HepG2 (cell line): Measurements from ENCODE around the gene CASTOR1. TPM values are rescaled to one million over a fixed set of nuclear protein-coding genes. Genes with fewer than 3 reads are reported as not detected.

Experiments used
- ATM ChIP-seq: fragments of 450-650 bp; IDR thresholded peaks from 2 replicates; pipeline ENCODE4 v1.7.1; 2017; ENCODE audit warnings: mild to moderate bottlenecking, borderline replicate concordance
- CEBPG ChIP-seq: IDR thresholded peaks from 2 replicates; pipeline ENCODE4 v1.6.1; 2016
- FOXJ3 ChIP-seq: sonication (generic); formaldehyde crosslinking; IDR thresholded peaks from 2 replicates; pipeline ENCODE4 v1.4.0; 2020; ENCODE audit warnings: missing genetic modification reagents, mild to moderate bottlenecking, borderline replicate concordance
- HNRNPLL ChIP-seq: fragments of 200-400 bp; formaldehyde crosslinking; IDR thresholded peaks from 2 replicates; pipeline ENCODE4 v1.6.1; 2017; ENCODE audit warnings: mild to moderate bottlenecking, low read depth, low read length; ENCODE audit not compliant: poor library complexity, severe bottlenecking
- MEIS1 ChIP-seq: sonication (generic); formaldehyde crosslinking; IDR thresholded peaks from 2 replicates; pipeline ENCODE4 v1.9.0; 2021; ENCODE audit warnings: mild to moderate bottlenecking, missing genetic modification reagents, moderate library complexity, borderline replicate concordance
- MYC ChIP-seq: sonication (generic); formaldehyde crosslinking; IDR thresholded peaks from 2 replicates; pipeline ENCODE4 v1.9.0; 2021; ENCODE audit warnings: missing genetic modification reagents, borderline replicate concordance
- NR2F6 ChIP-seq, 2 experiments: IDR thresholded peaks; 2 replicates each; pipeline ENCODE4 v1.6.1; 2016; ENCODE audit warnings: antibody characterized with exemption in 1 of 2, mild to moderate bottlenecking in 1 of 2
- RBFOX2 ChIP-seq: fragments of 200-400 bp; formaldehyde crosslinking; IDR thresholded peaks from 2 replicates; pipeline ENCODE4 v1.6.1; 2017; ENCODE audit warnings: low read depth, mild to moderate bottlenecking, low read length
- SMAD3 ChIP-seq: sonication (generic); formaldehyde crosslinking; IDR thresholded peaks from 2 replicates; pipeline ENCODE4 v1.4.0; 2020; ENCODE audit warnings: missing genetic modification reagents
- TSC22D2 ChIP-seq: sonication (generic); formaldehyde crosslinking; IDR thresholded peaks from 2 replicates; pipeline ENCODE4 v1.5.1; 2020; ENCODE audit warnings: missing genetic modification reagents, mild to moderate bottlenecking, borderline replicate concordance
- ZMAT3 ChIP-seq: sonication (generic); formaldehyde crosslinking; conservative IDR thresholded peaks from 2 replicates; pipeline ENCODE4 v1.7.0; 2021; ENCODE audit warnings: missing genetic modification reagents
- ZNF652 ChIP-seq: IDR thresholded peaks from 2 replicates; pipeline ENCODE4 v1.6.1; 2016; ENCODE audit warnings: low read depth, borderline replicate concordance
- ZNF703 ChIP-seq: sonication (generic); formaldehyde crosslinking; IDR thresholded peaks from 2 replicates; pipeline ENCODE4 v1.5.1; 2020; ENCODE audit warnings: missing genetic modification reagents, mild to moderate bottlenecking, moderate library complexity, borderline replicate concordance
- ZNF713 ChIP-seq: sonication (generic); formaldehyde crosslinking; IDR thresholded peaks from 2 replicates; pipeline ENCODE4 v1.4.0; 2020; ENCODE audit warnings: mild to moderate bottlenecking, missing genetic modification reagents
- polyA plus RNA-seq, 8 experiments: library from polyadenylated mRNA; depleted of rRNA in 3 of 8; stranded (reverse) in 7 of 8; unstranded in 1 of 8; fragments of >200 nt; fragmentation: Illumina TruSeq in 4 of 8; extraction: Trizol in 4 of 8; gene quantifications; 2 replicates each; pipeline versions ENCODE4 v1.2.1 to v1.2.3, GENCODE V29; 2011 to 2016; ENCODE audit warnings: low read depth in 4 of 8, missing spikeins in 1 of 8, mixed read lengths in 1 of 8; ENCODE audit not compliant: insufficient read depth in 1 of 8
- total RNA-seq, 5 experiments: library from RNA; depleted of rRNA; stranded (reverse); fragments of >200 nt; fragmentation: Illumina TruSeq; extraction: Trizol; gene quantifications; 2 replicates each; pipeline ENCODE4 v1.2.3, GENCODE V29; 2016; ENCODE audit warnings: low read depth in 1 of 5
- TF ChIP-seq, protein P1 (sequence below): sonication (generic); formaldehyde crosslinking; IDR thresholded peaks from 2 replicates; pipeline ENCODE4 v1.4.0; 2020; ENCODE audit warnings: mild to moderate bottlenecking, missing genetic modification reagents, borderline replicate concordance
- TF ChIP-seq, protein P2 (sequence below): sonication (generic); formaldehyde crosslinking; IDR thresholded peaks from 2 replicates; pipeline ENCODE4 v1.5.0; 2020; ENCODE audit warnings: missing genetic modification reagents
- TF ChIP-seq, protein P3 (sequence below): IDR thresholded peaks from 2 replicates; pipeline ENCODE4 v1.6.1; 2016; ENCODE audit warnings: missing genetic modification reagents, missing compliant biosample characterization
- TF ChIP-seq, protein P4 (sequence below), 2 experiments: fragments of 450-650 bp in 1 of 2; sonication (generic) in 1 of 2; formaldehyde crosslinking; IDR thresholded peaks; 2 replicates each; pipeline versions ENCODE4 v1.5.0 to v1.8.0; 2020 to 2022; ENCODE audit warnings: mild to moderate bottlenecking in 1 of 2, missing genetic modification reagents in 1 of 2

Gene CASTOR1
- total and polyA plus RNA-seq, 2 of the 13 experiments (the other 11 are each of a cell fraction or from before 2014, with no cell fraction given) = 2.6 to 4.4 TPM

DNA sequence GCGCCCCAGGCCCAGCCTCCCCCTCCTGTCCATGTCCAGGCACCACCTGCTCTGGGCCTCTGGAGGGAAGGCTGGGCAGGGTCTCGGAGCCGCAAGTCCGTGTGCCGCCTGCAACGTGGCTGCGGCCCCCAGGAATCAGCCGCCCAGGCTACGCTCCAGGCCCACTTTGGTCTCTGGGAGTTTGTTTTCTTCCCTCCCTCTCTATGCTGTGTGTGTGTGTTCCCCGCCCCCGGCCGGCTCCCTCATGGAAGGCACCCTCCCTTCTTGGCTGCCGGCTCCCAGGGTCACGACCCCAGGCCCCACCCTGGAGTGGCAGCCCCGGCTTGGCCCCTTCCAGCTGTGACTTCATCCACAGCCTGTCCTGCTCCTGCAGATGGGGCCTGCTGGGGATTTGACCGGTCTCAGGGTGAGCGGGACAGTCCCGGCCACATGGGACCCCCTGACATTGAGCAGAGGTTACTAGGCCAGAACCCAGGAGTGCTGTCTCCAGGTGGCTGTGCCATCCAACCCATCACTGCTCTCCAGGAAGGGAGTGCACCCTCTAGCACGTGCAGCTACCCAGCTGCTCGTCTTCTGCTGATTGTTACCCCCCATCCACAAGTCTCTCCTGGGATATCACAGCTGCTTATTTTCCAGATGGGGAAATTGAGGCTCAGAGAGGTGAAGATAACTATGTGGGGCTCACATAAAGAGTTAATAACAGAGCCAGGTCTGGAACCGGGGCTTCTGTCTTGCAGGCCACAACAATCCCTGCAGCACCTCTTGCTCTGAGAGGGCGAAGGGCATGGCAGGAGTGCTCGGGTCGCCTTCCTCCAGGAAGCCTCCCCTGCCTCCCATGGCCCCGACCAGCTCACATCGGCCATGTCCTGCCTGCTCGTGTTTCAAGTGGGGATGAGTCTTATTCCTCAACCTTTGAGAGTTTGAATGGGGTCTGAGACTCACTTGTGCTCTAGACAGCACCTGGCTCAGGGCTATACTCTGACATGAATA is 40.0 kb downstream of the CASTOR1 start (continued):
- TF ChIP-seq SMAD3 (CRISPR knock-in tag) = no peak
- TF ChIP-seq, protein P1, sequence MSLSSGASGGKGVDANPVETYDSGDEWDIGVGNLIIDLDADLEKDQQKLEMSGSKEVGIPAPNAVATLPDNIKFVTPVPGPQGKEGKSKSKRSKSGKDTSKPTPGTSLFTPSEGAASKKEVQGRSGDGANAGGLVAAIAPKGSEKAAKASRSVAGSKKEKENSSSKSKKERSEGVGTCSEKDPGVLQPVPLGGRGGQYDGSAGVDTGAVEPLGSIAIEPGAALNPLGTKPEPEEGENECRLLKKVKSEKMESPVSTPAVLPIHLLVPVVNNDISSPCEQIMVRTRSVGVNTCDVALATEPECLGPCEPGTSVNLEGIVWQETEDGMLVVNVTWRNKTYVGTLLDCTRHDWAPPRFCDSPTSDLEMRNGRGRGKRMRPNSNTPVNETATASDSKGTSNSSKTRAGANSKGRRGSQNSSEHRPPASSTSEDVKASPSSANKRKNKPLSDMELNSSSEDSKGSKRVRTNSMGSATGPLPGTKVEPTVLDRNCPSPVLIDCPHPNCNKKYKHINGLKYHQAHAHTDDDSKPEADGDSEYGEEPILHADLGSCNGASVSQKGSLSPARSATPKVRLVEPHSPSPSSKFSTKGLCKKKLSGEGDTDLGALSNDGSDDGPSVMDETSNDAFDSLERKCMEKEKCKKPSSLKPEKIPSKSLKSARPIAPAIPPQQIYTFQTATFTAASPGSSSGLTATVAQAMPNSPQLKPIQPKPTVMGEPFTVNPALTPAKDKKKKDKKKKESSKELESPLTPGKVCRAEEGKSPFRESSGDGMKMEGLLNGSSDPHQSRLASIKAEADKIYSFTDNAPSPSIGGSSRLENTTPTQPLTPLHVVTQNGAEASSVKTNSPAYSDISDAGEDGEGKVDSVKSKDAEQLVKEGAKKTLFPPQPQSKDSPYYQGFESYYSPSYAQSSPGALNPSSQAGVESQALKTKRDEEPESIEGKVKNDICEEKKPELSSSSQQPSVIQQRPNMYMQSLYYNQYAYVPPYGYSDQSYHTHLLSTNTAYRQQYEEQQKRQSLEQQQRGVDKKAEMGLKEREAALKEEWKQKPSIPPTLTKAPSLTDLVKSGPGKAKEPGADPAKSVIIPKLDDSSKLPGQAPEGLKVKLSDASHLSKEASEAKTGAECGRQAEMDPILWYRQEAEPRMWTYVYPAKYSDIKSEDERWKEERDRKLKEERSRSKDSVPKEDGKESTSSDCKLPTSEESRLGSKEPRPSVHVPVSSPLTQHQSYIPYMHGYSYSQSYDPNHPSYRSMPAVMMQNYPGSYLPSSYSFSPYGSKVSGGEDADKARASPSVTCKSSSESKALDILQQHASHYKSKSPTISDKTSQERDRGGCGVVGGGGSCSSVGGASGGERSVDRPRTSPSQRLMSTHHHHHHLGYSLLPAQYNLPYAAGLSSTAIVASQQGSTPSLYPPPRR (CRISPR knock-in tag) = 0 out of 2 replicates have a peak, but pooled peaks have one; percentile 14
- peak; percentile 49; the same call in 1 of the 2 replicates for TF ChIP-seq MYC (CRISPR knock-in tag)
- TF ChIP-seq TSC22D2 (CRISPR knock-in tag) = no peak
- no peak for TF ChIP-seq ZNF713 (CRISPR knock-in tag)
- TF ChIP-seq, protein P2, sequence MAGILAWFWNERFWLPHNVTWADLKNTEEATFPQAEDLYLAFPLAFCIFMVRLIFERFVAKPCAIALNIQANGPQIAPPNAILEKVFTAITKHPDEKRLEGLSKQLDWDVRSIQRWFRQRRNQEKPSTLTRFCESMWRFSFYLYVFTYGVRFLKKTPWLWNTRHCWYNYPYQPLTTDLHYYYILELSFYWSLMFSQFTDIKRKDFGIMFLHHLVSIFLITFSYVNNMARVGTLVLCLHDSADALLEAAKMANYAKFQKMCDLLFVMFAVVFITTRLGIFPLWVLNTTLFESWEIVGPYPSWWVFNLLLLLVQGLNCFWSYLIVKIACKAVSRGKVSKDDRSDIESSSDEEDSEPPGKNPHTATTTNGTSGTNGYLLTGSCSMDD (CRISPR knock-in tag) = no peak
- TF ChIP-seq MEIS1 = peak; percentile 79; the same call in 1 of the 2 replicates
- TF ChIP-seq RBFOX2 = peak; percentile 62
- no peak for TF ChIP-seq FOXJ3 (CRISPR knock-in tag)
- TF ChIP-seq ZMAT3 (CRISPR knock-in tag) = no peak
- TF ChIP-seq HNRNPLL = peak; percentile 30
- TF ChIP-seq, protein P3, sequence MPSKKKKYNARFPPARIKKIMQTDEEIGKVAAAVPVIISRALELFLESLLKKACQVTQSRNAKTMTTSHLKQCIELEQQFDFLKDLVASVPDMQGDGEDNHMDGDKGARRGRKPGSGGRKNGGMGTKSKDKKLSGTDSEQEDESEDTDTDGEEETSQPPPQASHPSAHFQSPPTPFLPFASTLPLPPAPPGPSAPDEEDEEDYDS (CRISPR knock-in tag) = no peak; the same call in 1 of the 2 replicates
- 0 out of 2 replicates have a peak, but pooled peaks have one; percentile 26 for TF ChIP-seq ZNF652 (CRISPR knock-in tag)
- TF ChIP-seq, protein P4, sequence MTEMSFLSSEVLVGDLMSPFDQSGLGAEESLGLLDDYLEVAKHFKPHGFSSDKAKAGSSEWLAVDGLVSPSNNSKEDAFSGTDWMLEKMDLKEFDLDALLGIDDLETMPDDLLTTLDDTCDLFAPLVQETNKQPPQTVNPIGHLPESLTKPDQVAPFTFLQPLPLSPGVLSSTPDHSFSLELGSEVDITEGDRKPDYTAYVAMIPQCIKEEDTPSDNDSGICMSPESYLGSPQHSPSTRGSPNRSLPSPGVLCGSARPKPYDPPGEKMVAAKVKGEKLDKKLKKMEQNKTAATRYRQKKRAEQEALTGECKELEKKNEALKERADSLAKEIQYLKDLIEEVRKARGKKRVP (CRISPR knock-in tag; IDR thresholded peaks at IDR 0.05) = no peak
- TF ChIP-seq CEBPG (CRISPR knock-in tag) = no peak
- TF ChIP-seq NR2F6 (IDR thresholded peaks at IDR 0.05) = peak; percentile 78
- peak; percentile 87 for TF ChIP-seq NR2F6 (CRISPR knock-in tag; IDR thresholded peaks at IDR 0.05)
- no peak for TF ChIP-seq ZNF703 (CRISPR knock-in tag)
- no peak for TF ChIP-seq ATM
